Heart left ventricle (tissue), 13 donors: ENCODE data around the gene ZBTB34.

ENCODE experiments used
- CTCF ChIP-seq, 12 donors: fragments of 200-600 bp; sonication (generic) in 4 of 12; IDR thresholded peaks; one replicate each; pipeline versions ENCODE4 v1.5.0 to v1.8.0; 2018 to 2022; ENCODE audit warnings: antibody characterized with exemption in 12 of 12, mild to moderate bottlenecking in 5 of 12
- POLR2A ChIP-seq, 2 donors: fragments of 450-650 bp; IDR thresholded peaks; one replicate each; pipeline ENCODE4 v1.6.1; 2017; ENCODE audit warnings: antibody characterized with exemption in 2 of 2, mild to moderate bottlenecking in 2 of 2, moderate library complexity in 2 of 2
- donor health status: ischemic (EF 13 %, LVEDD 7.1; RV severe dilation, severe dysfunction).
- donor health status: DM: no; HTN: yes; CAD: no.
- donor health status: DM: no; HTN: no; CAD: no.
- donor health status: ischemic (EF 25% LVEDD 6.9; RV normal size, moderate dysfunction).
- donor health status: ischemic (EF 25% LVEDD 5.7; RV mildly dilated, moderate dysfunction).
- donor health status: ischemic (EF 35%, LVEDD 5.7; RV mildly dilated, moderate dysfunction).
- donor health status: nonischemic (EF 11% LVEDD 7.7; RV severe dilation, severe dysfunction).
- donor health status: DM: yes; HTN: yes; CAD: no.
- donor health status: PGD.
- donor health status: ischemic (EF 29% LVEDD 5.4; RV normal size, mild dysfunction).
- donor health status: nonischemic (EF 23%, LVEDD 6.1; RV moderate dilation, normal function).

GRCh38 chr9:126891676-126892075 lies 31.2 kb downstream of the ZBTB34 start:
- no peak for TF ChIP-seq CTCF (IDR thresholded peaks at IDR 0.05)
- TF ChIP-seq POLR2A (IDR thresholded peaks at IDR 0.05) = no peak
